Measurements from ENCODE around the gene ELP4.

ELP4 gene

GRCh38 chr11:31620434-31620833 is 110.9 kb downstream of the ELP4 start:
- TF ChIP-seq TAF1 (IDR thresholded peaks at IDR 0.05; ENCODE audit: borderline replicate concordance, insufficient read depth, low read length), result no peak
- TF ChIP-seq REST (IDR thresholded peaks at IDR 0.05; ENCODE audit: insufficient read depth in 1 of 2, low read depth in 2 of 2, low read length in 2 of 2), result no peak
- TF ChIP-seq FOXP2 (optimal IDR thresholded peaks at IDR 0.05; ENCODE audit: borderline replicate concordance, extremely low read depth, extremely low read length, insufficient read depth), result no peak
- no peak for TF ChIP-seq SIN3A (IDR thresholded peaks at IDR 0.05; ENCODE audit: borderline replicate concordance, insufficient read depth, low read length)
- no peak for TF ChIP-seq POLR2AphosphoS5 (IDR thresholded peaks at IDR 0.05; ENCODE audit: low read depth, low read length)

GRCh38 chr11:31625868-31626267 is 116.3 kb downstream of the ELP4 start:
- TF ChIP-seq REST (IDR thresholded peaks at IDR 0.05; ENCODE audit: insufficient read depth in 1 of 2, low read depth in 2 of 2, low read length in 2 of 2) (no peak), SIN3A (IDR thresholded peaks at IDR 0.05; ENCODE audit: borderline replicate concordance, insufficient read depth, low read length) (no peak), TAF1 (IDR thresholded peaks at IDR 0.05; ENCODE audit: borderline replicate concordance, insufficient read depth, low read length) (no peak), POLR2AphosphoS5 (IDR thresholded peaks at IDR 0.05; ENCODE audit: low read depth, low read length) (no peak), FOXP2 (optimal IDR thresholded peaks at IDR 0.05; ENCODE audit: borderline replicate concordance, extremely low read depth, extremely low read length, insufficient read depth) (no peak)

- TF ChIP-seq SIN3A (IDR thresholded peaks at IDR 0.05; ENCODE audit: borderline replicate concordance, insufficient read depth, low read length) (no peak), POLR2AphosphoS5 (IDR thresholded peaks at IDR 0.05; ENCODE audit: low read depth, low read length) (no peak), REST (IDR thresholded peaks at IDR 0.05; ENCODE audit: insufficient read depth in 1 of 2, low read depth in 2 of 2, low read length in 2 of 2) (no peak), TAF1 (IDR thresholded peaks at IDR 0.05; ENCODE audit: borderline replicate concordance, insufficient read depth, low read length) (no peak)
These were observed 118.5 kb downstream of the ELP4 start for GRCh38 chr11:31628111-31628510.

GRCh38 chr11:31636983-31637382 is 127.4 kb downstream of the ELP4 start:
- TF ChIP-seq POLR2AphosphoS5 (IDR thresholded peaks at IDR 0.05; ENCODE audit: low read depth, low read length) (no peak), FOXP2 (optimal IDR thresholded peaks at IDR 0.05; ENCODE audit: borderline replicate concordance, extremely low read depth, extremely low read length, insufficient read depth) (no peak), REST (IDR thresholded peaks at IDR 0.05; ENCODE audit: insufficient read depth in 1 of 2, low read depth in 2 of 2, low read length in 2 of 2) (no peak), TAF1 (IDR thresholded peaks at IDR 0.05; ENCODE audit: borderline replicate concordance, insufficient read depth, low read length) (no peak), SIN3A (IDR thresholded peaks at IDR 0.05; ENCODE audit: borderline replicate concordance, insufficient read depth, low read length) (no peak)

GRCh38 chr11:31640611-31641010 is 131.0 kb downstream of the ELP4 start:
- TF ChIP-seq FOXP2 (optimal IDR thresholded peaks at IDR 0.05; ENCODE audit: borderline replicate concordance, extremely low read depth, extremely low read length, insufficient read depth) (no peak), POLR2AphosphoS5 (IDR thresholded peaks at IDR 0.05; ENCODE audit: low read depth, low read length) (no peak), REST (IDR thresholded peaks at IDR 0.05; ENCODE audit: insufficient read depth in 1 of 2, low read depth in 2 of 2, low read length in 2 of 2) (no peak), SIN3A (IDR thresholded peaks at IDR 0.05; ENCODE audit: borderline replicate concordance, insufficient read depth, low read length) (no peak), TAF1 (IDR thresholded peaks at IDR 0.05; ENCODE audit: borderline replicate concordance, insufficient read depth, low read length) (no peak)
